GM19193 (cell line): Measurements from ENCODE around the gene DNAH14.

Source experiments
- POLR2A ChIP-seq: IDR thresholded peaks from 4 replicates; pipeline ENCODE4 v1.6.1; 2011; ENCODE audit not compliant: insufficient read depth, insufficient read length; ENCODE audit errors: extremely low read depth

Gene DNAH14

GRCh38 chr1:225406976-225407725, 477.7 kb downstream of the DNAH14 start:
- TF ChIP-seq POLR2A = no peak

- no peak for TF ChIP-seq POLR2A
These were observed 478.3 kb downstream of the DNAH14 start for GRCh38 chr1:225407755-225408154.

- TF ChIP-seq POLR2A = no peak
These were observed 478.8 kb downstream of the DNAH14 start for GRCh38 chr1:225408249-225408648.

GRCh38 chr1:225409051-225409450, 479.6 kb downstream of the DNAH14 start:
- TF ChIP-seq POLR2A = no peak

- TF ChIP-seq POLR2A = no peak
These were observed 480.6 kb downstream of the DNAH14 start for GRCh38 chr1:225410036-225410435.

GRCh38 chr1:225412321-225412720, 482.8 kb downstream of the DNAH14 start:
- no peak for TF ChIP-seq POLR2A

GRCh38 chr1:225412803-225413351, 483.4 kb downstream of the DNAH14 start:
- TF ChIP-seq POLR2A = no peak

- TF ChIP-seq POLR2A = no peak
These were observed 484.4 kb downstream of the DNAH14 start for GRCh38 chr1:225413708-225414375.

GRCh38 chr1:225415307-225415706, 485.8 kb downstream of the DNAH14 start:
- no peak for TF ChIP-seq POLR2A

- no peak for TF ChIP-seq POLR2A
These were observed 486.7 kb downstream of the DNAH14 start for GRCh38 chr1:225415967-225416745.

- no peak for TF ChIP-seq POLR2A
These were observed 488.6 kb downstream of the DNAH14 start for GRCh38 chr1:225418059-225418458.

GRCh38 chr1:225418598-225418997, 489.1 kb downstream of the DNAH14 start:
- TF ChIP-seq POLR2A = no peak

- TF ChIP-seq POLR2A = no peak
These were observed 492.6 kb downstream of the DNAH14 start for GRCh38 chr1:225422031-225422605.

- no peak for TF ChIP-seq POLR2A
These were observed 493.5 kb downstream of the DNAH14 start for GRCh38 chr1:225422795-225423517.
